ENCODE data around the gene ST6GALNAC6.

GRCh38 chr9:127920794-127921193, 21.4 kb upstream of the ST6GALNAC6 start:
- TF ChIP-seq TAF1 (IDR thresholded peaks at IDR 0.05; ENCODE audit: borderline replicate concordance, insufficient read depth, low read length) (no peak), REST (IDR thresholded peaks at IDR 0.05; ENCODE audit: insufficient read depth in 1 of 2, low read depth in 2 of 2, low read length in 2 of 2) (no peak), POLR2AphosphoS5 (IDR thresholded peaks at IDR 0.05; ENCODE audit: low read depth, low read length) (no peak), SIN3A (IDR thresholded peaks at IDR 0.05; ENCODE audit: borderline replicate concordance, insufficient read depth, low read length) (no peak), FOXP2 (optimal IDR thresholded peaks at IDR 0.05; ENCODE audit: borderline replicate concordance, extremely low read depth, extremely low read length, insufficient read depth) (no peak)
